SK-N-SH (cell line): ENCODE data around the gene RAB1B. TPM values are rescaled to one million over a fixed set of nuclear protein-coding genes. Genes with fewer than 3 reads are reported as not detected.
A peak's percentile ranks its signal among the peaks of the same experiment; 100 is the strongest.

Source experiments
- CTCF ChIA-PET: fragments of 300-600, 350-600 bp; formaldehyde crosslinking; extraction: SDS; loops from one replicate; lab custom pipeline; 2021; lab: Yijun Ruan, JAX
- POLR2A ChIA-PET: fragments of 350-600 bp; sonication (Branson Sonifier 250); formaldehyde crosslinking; extraction: SDS; loops from one replicate; lab custom pipeline; 2020; ENCODE audit warnings: antibody characterized with exemption, inconsistent platforms; lab: Yijun Ruan, JAX
- DNase-seq: peaks from one replicate; pipeline ENCODE4 v3.0.0; 2012
- H2AFZ ChIP-seq: fragments of 200-600 bp; sonication (generic); 2 replicates; pipeline ENCODE4 v1.8.1; 2016; ENCODE audit warnings: antibody characterized with exemption, mild to moderate bottlenecking, low read depth
- H3F3A ChIP-seq: fragments of 200-600 bp; sonication (generic); replicated peaks from 2 replicates; pipeline ENCODE3; 2016; ENCODE audit warnings: antibody characterized with exemption, mild to moderate bottlenecking; ENCODE audit not compliant: insufficient read depth
- H3K27ac ChIP-seq, 2 experiments: fragments of 200-500 bp in 1 of 2; fragments of 200-600 bp in 1 of 2; sonication (Bioruptor generic) in 1 of 2; sonication (generic), shearing (Covaris generic) in 1 of 2; 2 replicates each; pipeline versions ENCODE4 v1.5.1 to v1.6.1; 2014 to 2016; ENCODE audit warnings: low read depth in 2 of 2, inconsistent platforms in 1 of 2, low read length in 1 of 2, mild to moderate bottlenecking in 1 of 2, mixed read lengths in 1 of 2
- H3K27me3 ChIP-seq: fragments of 200-600 bp; sonication (generic), shearing (Covaris generic); 2 replicates; pipeline ENCODE4 v1.6.1; 2016; ENCODE audit warnings: mixed run types; ENCODE audit not compliant: insufficient read depth
- H3K36me3 ChIP-seq, 2 experiments: fragments of 200-500 bp in 1 of 2; fragments of 200-600 bp in 1 of 2; sonication (Bioruptor generic) in 1 of 2; sonication (generic) in 1 of 2; replicated peaks in 1 of 2; 2 replicates each; pipeline versions ENCODE3 to v1.5.1; 2014 to 2016; ENCODE audit warnings: low read length in 1 of 2, mild to moderate bottlenecking in 1 of 2; ENCODE audit not compliant: insufficient read depth in 2 of 2, control insufficient read depth in 1 of 2
- H3K4me1 ChIP-seq, 2 experiments: fragments of 200-500 bp in 1 of 2; fragments of 200-600 bp in 1 of 2; sonication (Bioruptor generic) in 1 of 2; sonication (generic), shearing (Covaris generic) in 1 of 2; 2 replicates each; pipeline versions ENCODE4 v1.5.1 to v1.6.1; 2014 to 2016; ENCODE audit warnings: low read depth in 1 of 2, low read length in 1 of 2, mixed run types in 1 of 2; ENCODE audit not compliant: insufficient read depth in 2 of 2, control insufficient read depth in 1 of 2
- H3K4me2 ChIP-seq: fragments of 200-600 bp; sonication (generic), shearing (Covaris generic); 2 replicates; pipeline ENCODE4 v1.6.1; 2017; ENCODE audit warnings: mixed run types
- H3K4me3 ChIP-seq, 2 experiments: fragments of 200-500 bp in 1 of 2; fragments of 200-600 bp in 1 of 2; sonication (Bioruptor generic) in 1 of 2; sonication (generic), shearing (Covaris generic) in 1 of 2; 2 replicates each; pipeline versions ENCODE4 v1.5.1 to v1.8.1; 2014 to 2016; ENCODE audit warnings: low read depth in 2 of 2, inconsistent platforms in 1 of 2, low read length in 1 of 2, mild to moderate bottlenecking in 1 of 2, mixed read lengths in 1 of 2, moderate library complexity in 1 of 2
- H3K79me2 ChIP-seq: fragments of 200-600 bp; sonication (generic); 2 replicates; pipeline ENCODE4 v1.8.1; 2017; ENCODE audit warnings: mild to moderate bottlenecking; ENCODE audit not compliant: insufficient read depth
- H3K9ac ChIP-seq: fragments of 200-600 bp; sonication (generic); 2 replicates; pipeline ENCODE4 v1.6.1; 2017; ENCODE audit warnings: mixed run types
- H3K9me2 ChIP-seq: fragments of 200-600 bp; sonication (generic); 2 replicates; pipeline ENCODE4 v1.6.1; 2017; ENCODE audit warnings: mixed run types
- H3K9me3 ChIP-seq: fragments of 200-600 bp; sonication (generic); 2 replicates; pipeline ENCODE4 v1.6.1; 2017; ENCODE audit warnings: mixed run types, mild to moderate bottlenecking, moderate library complexity
- H4K20me1 ChIP-seq: fragments of 200-600 bp; sonication (generic); 2 replicates; pipeline ENCODE4 v1.6.1; 2017; ENCODE audit warnings: mild to moderate bottlenecking, mixed run types; ENCODE audit not compliant: insufficient read depth
- EP300 ChIP-seq, 2 experiments: IDR thresholded peaks; 2 replicates each; pipeline versions ENCODE4 v1.4.0 to v1.6.1; 2012; ENCODE audit warnings: borderline replicate concordance in 1 of 2, low read depth in 1 of 2, low read length in 1 of 2
- FOSL2 ChIP-seq: IDR thresholded peaks from 2 replicates; pipeline ENCODE4 v1.4.0; 2012; ENCODE audit warnings: low read depth, mild to moderate bottlenecking, moderate library complexity, borderline replicate concordance
- FOXJ3 ChIP-seq: sonication (generic); formaldehyde crosslinking; IDR thresholded peaks from 2 replicates; pipeline ENCODE4 v1.5.1; 2020; ENCODE audit warnings: mild to moderate bottlenecking, missing genetic modification reagents
- FOXM1 ChIP-seq: IDR thresholded peaks from 2 replicates; pipeline ENCODE4 v1.4.0; 2012; ENCODE audit warnings: low read depth, mild to moderate bottlenecking
- GABPA ChIP-seq: IDR thresholded peaks from 2 replicates; pipeline ENCODE4 v1.4.0; 2012; ENCODE audit warnings: low read depth, mild to moderate bottlenecking
- MEF2A ChIP-seq: IDR thresholded peaks from 2 replicates; pipeline ENCODE4 v1.4.0; 2012; ENCODE audit warnings: low read depth, borderline replicate concordance
- NFIC ChIP-seq: IDR thresholded peaks from 2 replicates; pipeline ENCODE4 v1.4.0; 2012; ENCODE audit warnings: borderline replicate concordance
- SIN3A ChIP-seq: IDR thresholded peaks from 2 replicates; pipeline ENCODE4 v1.6.1; 2012; ENCODE audit warnings: low read depth, mild to moderate bottlenecking, low read length, moderate library complexity, borderline replicate concordance
- SMC3 ChIP-seq: IDR thresholded peaks from 2 replicates; pipeline ENCODE4 v1.6.1; 2012; ENCODE audit warnings: low read depth, low read length, improper control_type of control experiment
- TCF12 ChIP-seq: IDR thresholded peaks from 2 replicates; pipeline ENCODE4 v1.4.0; 2012
- WGBS: methylation state at CpG from one replicate; pipeline ENCODE4 v1.1.6; 2017; ENCODE audit warnings: low lambda C conversion rate; 5-methylcytosine and 5-hydroxymethylcytosine counted together
- polyA plus RNA-seq, 3 experiments: library from polyadenylated mRNA; depleted of rRNA; stranded (reverse); fragments of >200 nt; gene quantifications; 2 replicates each; pipeline ENCODE4 v1.2.3, GENCODE V29; 2012
- TF ChIP-seq, protein P1 (sequence below): IDR thresholded peaks from 2 replicates; pipeline ENCODE4 v1.4.0; 2012; ENCODE audit warnings: low read depth, borderline replicate concordance
- TF ChIP-seq, protein P2 (sequence below): IDR thresholded peaks from 2 replicates; pipeline ENCODE4 v1.6.1; 2012; ENCODE audit warnings: mild to moderate bottlenecking, low read depth, low read length, moderate library complexity
- TF ChIP-seq, protein P3 (sequence below): IDR thresholded peaks from 2 replicates; pipeline ENCODE4 v1.4.0; 2012; ENCODE audit warnings: low read depth
- TF ChIP-seq, protein P4 (sequence below): fragments of 150-350 bp; IDR thresholded peaks from 2 replicates; pipeline ENCODE4 v1.6.1; 2017; ENCODE audit warnings: antibody characterized with exemption, low read length, low read depth, borderline replicate concordance

RAB1B gene
- polyA plus RNA-seq, 1 of the 3 experiments (the other 2 are of a cell fraction), result 208 TPM

DNA sequence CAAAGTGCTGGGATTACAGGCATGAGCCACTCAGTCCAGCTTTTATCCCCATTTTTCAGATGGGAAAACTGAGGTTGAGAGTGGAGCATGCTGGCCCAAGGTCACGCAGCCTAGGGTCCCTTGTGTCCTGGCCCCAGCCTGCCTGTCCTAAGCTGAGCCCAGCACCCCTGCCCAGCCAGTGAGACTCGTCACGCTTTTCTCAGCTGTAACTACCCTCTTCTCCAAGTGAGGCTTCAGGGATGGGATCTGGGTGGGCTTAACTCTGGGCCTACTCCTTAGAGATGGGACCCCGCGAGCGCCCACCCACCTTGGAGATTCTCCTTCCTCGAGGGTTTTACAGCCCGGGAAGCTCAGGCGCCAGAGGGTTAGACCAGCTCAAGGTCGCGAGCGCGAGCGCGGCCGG lies 22.9 kb downstream of the RAB1B start (continued):
- TF ChIP-seq MEF2A, result no peak
- TF ChIP-seq EP300 (IDR thresholded peaks at IDR 0.05; ENCODE audit: borderline replicate concordance in 1 of 2, low read depth in 1 of 2, low read length in 1 of 2), result no peak
- no peak for TF ChIP-seq GABPA
- no peak for TF ChIP-seq SMC3

DNA sequence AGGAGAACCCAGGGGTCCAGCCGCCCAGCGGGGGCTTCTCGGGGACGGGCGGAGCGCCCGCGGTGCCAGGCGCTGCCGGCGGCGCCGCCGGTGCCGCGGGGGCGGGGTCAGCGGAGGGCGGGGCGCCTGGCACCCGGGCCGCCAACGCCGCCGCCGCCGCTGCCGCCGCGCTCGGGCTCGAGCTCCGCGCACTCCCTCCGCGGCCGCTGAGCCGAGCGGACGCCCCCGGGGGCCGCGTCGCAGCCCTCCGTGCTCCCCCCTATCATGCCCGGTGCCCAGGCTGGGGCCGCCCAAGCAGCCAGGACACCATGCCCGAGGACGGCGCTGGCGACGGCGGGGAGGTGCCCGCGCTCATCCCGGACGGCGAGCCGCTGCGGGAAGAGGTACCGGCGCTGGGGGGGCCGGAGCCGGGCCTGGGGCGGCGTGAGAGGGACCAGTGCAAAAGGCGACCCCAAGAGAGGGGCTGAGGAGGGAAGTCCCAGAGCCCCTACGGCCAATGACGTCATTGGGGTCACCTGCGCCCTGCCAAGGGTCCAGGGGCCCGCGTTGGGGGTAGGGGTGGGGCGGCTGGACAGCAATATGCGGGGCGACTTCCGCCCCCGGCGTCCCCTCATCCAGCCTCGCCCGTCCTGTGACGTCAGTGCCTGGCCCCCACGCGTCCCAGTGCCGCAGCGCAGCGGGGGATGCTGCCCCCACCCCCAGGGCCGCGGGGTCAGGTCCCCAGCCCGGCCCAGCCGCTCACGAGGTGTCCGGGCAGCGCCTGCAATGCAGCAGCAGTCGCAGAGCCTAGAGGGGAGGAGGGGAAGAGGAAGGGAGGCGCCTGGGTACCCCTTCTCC lies 23.5 kb downstream of the RAB1B start, which contains the start of gene TMEM151A:
TMEM151A (plus strand) TSS at position 189 of the 837 bp plus-strand sequence; CDS start at position 309, 120 bp downstream.
- no peak within 1 kb of the TSS for H2AFZ ChIP-seq
- no peaks in the 10 kb centered on the region for H3K9me3 ChIP-seq
- CTCF ChIA-PET, result interaction anchor here (0.6 to 6.2 kb wide), 5 partner anchors 11 to 254 kb away, joined by 3 to 63 read pairs (median 4); no protein-coding TSS in a partner anchor
- H3K36me3 ChIP-seq, result no peaks in the 10 kb centered on the region
- WGBS, result 3% methylated on average over 15 of the region's 95 CpGs
- TF ChIP-seq, protein P1, sequence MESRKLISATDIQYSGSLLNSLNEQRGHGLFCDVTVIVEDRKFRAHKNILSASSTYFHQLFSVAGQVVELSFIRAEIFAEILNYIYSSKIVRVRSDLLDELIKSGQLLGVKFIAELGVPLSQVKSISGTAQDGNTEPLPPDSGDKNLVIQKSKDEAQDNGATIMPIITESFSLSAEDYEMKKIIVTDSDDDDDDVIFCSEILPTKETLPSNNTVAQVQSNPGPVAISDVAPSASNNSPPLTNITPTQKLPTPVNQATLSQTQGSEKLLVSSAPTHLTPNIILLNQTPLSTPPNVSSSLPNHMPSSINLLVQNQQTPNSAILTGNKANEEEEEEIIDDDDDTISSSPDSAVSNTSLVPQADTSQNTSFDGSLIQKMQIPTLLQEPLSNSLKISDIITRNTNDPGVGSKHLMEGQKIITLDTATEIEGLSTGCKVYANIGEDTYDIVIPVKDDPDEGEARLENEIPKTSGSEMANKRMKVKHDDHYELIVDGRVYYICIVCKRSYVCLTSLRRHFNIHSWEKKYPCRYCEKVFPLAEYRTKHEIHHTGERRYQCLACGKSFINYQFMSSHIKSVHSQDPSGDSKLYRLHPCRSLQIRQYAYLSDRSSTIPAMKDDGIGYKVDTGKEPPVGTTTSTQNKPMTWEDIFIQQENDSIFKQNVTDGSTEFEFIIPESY, result no peak
- TF ChIP-seq SMC3 (no peak), FOXM1 (no peak), FOXJ3 (CRISPR knock-in tag) (no peak), GABPA (no peak), NFIC (no peak), SIN3A (no peak), FOSL2 (no peak), TCF12 (no peak)
- TF ChIP-seq, protein P2, sequence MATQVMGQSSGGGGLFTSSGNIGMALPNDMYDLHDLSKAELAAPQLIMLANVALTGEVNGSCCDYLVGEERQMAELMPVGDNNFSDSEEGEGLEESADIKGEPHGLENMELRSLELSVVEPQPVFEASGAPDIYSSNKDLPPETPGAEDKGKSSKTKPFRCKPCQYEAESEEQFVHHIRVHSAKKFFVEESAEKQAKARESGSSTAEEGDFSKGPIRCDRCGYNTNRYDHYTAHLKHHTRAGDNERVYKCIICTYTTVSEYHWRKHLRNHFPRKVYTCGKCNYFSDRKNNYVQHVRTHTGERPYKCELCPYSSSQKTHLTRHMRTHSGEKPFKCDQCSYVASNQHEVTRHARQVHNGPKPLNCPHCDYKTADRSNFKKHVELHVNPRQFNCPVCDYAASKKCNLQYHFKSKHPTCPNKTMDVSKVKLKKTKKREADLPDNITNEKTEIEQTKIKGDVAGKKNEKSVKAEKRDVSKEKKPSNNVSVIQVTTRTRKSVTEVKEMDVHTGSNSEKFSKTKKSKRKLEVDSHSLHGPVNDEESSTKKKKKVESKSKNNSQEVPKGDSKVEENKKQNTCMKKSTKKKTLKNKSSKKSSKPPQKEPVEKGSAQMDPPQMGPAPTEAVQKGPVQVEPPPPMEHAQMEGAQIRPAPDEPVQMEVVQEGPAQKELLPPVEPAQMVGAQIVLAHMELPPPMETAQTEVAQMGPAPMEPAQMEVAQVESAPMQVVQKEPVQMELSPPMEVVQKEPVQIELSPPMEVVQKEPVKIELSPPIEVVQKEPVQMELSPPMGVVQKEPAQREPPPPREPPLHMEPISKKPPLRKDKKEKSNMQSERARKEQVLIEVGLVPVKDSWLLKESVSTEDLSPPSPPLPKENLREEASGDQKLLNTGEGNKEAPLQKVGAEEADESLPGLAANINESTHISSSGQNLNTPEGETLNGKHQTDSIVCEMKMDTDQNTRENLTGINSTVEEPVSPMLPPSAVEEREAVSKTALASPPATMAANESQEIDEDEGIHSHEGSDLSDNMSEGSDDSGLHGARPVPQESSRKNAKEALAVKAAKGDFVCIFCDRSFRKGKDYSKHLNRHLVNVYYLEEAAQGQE, result no peak
- TF ChIP-seq, protein P3, sequence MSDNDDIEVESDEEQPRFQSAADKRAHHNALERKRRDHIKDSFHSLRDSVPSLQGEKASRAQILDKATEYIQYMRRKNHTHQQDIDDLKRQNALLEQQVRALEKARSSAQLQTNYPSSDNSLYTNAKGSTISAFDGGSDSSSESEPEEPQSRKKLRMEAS, result no peak
- TF ChIP-seq, protein P4, sequence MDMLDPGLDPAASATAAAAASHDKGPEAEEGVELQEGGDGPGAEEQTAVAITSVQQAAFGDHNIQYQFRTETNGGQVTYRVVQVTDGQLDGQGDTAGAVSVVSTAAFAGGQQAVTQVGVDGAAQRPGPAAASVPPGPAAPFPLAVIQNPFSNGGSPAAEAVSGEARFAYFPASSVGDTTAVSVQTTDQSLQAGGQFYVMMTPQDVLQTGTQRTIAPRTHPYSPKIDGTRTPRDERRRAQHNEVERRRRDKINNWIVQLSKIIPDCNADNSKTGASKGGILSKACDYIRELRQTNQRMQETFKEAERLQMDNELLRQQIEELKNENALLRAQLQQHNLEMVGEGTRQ, result no peak
- H3K27me3 ChIP-seq, result no peaks in the 10 kb centered on the region
- no peaks in the 10 kb centered on the region for H3K9me2 ChIP-seq
- POLR2A ChIA-PET, result interaction anchor here (1.3 to 4.2 kb wide), 3 partner anchors 15 to 24 kb away, joined by 3 to 19 read pairs (median 4); partner anchors contain the start of gene RAB1B
- peak within 1 kb of the TSS; percentile 56 to 58 for H3K4me3 ChIP-seq
- peak within 1 kb of the TSS in 1 of 2 experiments; percentile 69; a peak in 1 of 4 replicates for H3K27ac ChIP-seq
- no peak within 1 kb of the TSS for H3K9ac ChIP-seq
- peaks cover 18% of the 10 kb centered on the region; the same call in 1 of the 2 replicates for H3K79me2 ChIP-seq
- H4K20me1 ChIP-seq, result no peaks in the 10 kb centered on the region
- DNase-seq, result peak; percentile 84
- peaks cover 7 to 32% of the 10 kb centered on the region in 2 experiments; a peak in 2 of 4 replicates for H3K4me1 ChIP-seq
- peak within 1 kb of the TSS; percentile 76 for H3K4me2 ChIP-seq
- peaks cover 9% of the 10 kb centered on the region for H3F3A ChIP-seq
